T47D (cell line): ENCODE data around the gene CYTH4.

Source experiments
- DNase-seq, 2 experiments: peaks; one replicate each; pipeline versions ENCODE4 v3.0.0 to v3.0.0-alpha.2; 2011 to 2012; ENCODE audit warnings: low read depth in 1 of 2, low spot score in 1 of 2
- JUND ChIP-seq: IDR thresholded peaks from 2 replicates; pipeline ENCODE4 v1.6.1; 2012; ENCODE audit warnings: low read depth
- in situ Hi-C: cut with HindIII; loops from 2 replicates; pipeline ENCODE4 v1.10.0; 2016; ENCODE audit warnings: low sequenced_read_pairs, low pct_unique_long_range_greater_than_20kb

CYTH4 gene

DNA sequence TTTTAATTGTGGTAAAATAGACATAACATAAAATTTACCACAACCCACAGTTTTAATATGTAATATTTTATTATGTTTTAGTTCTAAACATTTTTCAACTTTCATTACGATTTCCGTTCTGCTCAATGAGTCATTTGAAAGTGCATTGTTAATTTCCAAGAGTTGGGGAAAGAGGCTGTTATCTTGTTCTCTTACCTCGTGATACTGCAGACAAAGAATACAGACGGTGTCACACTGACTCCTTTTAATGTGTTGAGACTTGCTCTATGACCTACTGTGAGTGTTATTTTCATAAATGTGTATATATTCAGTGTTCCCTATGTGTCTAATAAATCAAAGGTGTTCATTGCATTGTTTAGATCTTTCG, 27.5 kb upstream of the CYTH4 start:
- no peak for DNase-seq
- in situ Hi-C loops = no loop called here
- no peak for TF ChIP-seq JUND

DNA sequence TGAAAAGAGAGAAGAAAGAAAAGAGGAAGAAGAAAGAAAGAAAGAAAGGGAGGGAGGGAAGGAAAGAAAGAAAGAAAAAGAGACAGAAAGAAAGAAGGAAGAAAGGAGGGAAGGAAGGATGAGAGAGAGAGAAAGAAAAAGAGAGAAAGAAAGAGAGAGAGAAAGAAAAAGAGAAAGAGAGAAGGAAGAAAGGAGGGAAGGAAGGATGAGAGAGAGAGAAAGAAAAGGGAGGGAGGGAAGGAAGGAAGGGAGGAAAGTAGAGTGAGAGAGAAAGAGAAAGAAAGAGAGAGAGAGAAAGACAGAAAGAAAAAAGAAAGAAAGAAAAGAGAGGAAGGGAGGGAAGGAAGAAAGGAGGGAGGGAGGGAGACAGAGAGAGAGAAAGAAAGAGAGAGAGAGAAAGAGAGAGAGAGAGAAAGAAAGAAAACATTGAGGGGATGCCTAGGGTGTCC, 26.7 kb upstream of the CYTH4 start:
- no peak for TF ChIP-seq JUND
- DNase-seq = no peak
- in situ Hi-C loops = no loop called here

DNA sequence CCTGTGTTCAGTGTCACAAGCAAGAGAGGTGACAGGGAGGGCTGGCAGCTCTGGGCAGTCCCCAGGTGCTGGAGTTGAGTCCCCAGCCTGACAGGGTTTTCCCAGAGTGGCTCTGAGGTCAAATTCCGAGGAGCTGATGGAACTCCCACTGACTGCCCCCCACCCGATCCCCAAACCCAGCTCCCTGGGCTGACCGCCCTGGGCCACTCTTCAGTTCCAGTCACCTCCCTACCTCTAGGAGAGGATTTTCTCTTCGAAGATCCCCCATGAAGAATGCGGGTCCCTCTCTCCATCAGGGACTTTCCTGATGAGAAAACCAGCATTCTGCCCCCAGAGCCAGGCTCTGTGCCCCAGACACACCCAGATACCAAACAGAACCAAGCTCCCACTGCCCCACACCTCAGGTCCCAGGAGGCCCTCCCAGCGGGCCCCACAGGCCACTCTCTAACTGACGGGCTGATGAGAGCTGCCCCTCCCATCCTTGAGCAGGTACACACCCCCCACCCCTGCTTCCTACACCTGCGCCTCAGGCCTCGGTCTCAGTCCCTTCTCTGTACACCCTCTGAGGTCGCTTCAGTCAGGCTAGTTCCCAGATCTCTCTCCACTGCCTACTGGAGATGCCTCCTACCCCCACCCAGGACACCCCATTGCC, 26.1 kb upstream of the CYTH4 start:
- no peak for DNase-seq
- in situ Hi-C loops = no loop called here
- no peak for TF ChIP-seq JUND

DNA sequence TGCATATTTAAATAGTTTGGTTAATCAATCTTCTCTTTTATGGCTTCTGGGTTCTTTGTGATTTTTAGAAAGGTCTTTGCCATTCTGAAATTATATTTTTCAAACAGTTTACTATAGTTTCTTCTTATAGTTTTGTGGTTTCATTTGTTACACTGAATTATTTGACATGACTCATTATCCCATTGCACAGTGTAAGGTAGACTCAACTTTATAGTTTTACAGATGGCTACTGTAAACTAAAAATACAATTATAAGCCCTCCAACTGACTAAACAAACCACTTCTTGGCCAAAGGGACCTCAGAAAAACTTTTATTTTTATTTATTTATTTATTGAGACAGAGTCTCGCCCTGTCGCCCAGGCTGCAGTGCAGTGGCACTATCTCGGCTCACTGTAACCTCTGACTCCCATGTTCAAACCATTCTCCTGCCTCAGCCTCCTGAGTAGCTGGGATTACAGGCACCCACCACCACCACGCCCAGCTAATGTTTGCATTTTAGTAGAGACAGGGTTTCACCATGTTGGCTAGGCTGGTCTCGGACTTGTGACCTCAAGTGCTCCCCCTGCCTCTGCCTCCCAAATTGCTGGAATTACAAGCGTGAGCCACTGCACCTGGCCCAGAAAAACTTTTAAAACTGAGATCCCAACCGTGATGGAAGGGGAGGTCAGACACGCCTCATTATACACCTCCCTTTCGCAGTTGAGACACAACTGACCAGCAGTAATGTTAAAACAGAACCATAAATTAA, 24.1 kb upstream of the CYTH4 start:
- no peak for DNase-seq
- in situ Hi-C loops = no loop called here
- no peak for TF ChIP-seq JUND

DNA sequence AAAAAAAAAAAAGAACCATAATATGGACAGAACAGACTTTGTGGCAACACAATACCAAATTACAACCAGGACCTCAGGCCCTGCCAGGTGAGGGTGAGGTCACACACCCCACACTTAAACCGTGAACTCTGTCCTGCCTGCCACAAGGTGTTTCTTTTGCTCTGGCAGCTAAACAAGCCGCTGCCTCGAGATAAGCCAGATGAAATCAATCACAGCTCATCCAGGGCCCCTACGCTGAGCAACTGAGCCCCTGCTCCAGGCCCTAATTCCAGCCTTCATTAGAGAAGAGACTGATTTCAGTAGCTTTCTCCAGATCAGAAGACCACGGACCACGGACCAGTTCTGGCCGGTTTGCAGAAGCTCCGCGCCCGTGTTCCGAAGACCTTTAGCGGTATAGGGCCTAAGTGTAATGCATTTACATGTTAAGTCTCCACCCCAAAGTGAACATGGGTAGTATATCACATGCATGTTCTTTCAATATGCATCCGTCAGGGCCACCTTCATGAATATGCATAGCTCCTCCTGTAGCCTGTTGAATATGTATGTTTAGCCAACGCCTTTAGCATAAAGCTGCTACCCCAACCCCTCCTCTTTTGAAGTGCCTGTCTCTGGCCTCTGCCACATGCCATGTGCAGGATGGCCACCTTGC, 23.4 kb upstream of the CYTH4 start:
- peak in 1 of 2 experiments; percentile 22 for DNase-seq
- in situ Hi-C loops = no loop called here
- TF ChIP-seq JUND = no peak

DNA sequence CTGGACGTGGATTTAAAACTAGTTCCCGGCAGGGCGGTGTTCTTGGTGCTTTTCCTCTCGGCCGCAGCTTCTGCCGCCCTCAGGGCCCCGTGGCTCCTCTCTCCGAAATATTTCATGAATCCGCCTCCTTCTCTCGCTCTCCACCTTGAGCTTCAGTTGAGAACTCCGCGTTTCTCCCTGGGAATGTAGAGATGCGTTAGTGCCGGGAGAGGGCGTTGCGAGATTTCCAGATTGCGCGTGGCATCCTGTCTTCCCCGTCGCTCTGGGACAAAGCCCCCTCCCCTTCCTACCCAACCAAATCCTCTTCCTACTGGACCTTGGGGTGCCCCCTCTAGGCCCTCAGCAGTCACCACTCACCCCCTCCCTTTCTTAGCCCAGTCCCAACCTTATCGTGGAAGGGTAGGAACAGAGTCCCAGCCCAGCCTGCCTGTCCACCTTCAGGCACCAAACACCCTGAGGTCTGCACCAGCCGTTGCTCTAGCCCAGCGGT, 22.7 kb upstream of the CYTH4 start:
- no peak for TF ChIP-seq JUND
- peak in 1 of 2 experiments; percentile 77 for DNase-seq
- in situ Hi-C loops = no loop called here

DNA sequence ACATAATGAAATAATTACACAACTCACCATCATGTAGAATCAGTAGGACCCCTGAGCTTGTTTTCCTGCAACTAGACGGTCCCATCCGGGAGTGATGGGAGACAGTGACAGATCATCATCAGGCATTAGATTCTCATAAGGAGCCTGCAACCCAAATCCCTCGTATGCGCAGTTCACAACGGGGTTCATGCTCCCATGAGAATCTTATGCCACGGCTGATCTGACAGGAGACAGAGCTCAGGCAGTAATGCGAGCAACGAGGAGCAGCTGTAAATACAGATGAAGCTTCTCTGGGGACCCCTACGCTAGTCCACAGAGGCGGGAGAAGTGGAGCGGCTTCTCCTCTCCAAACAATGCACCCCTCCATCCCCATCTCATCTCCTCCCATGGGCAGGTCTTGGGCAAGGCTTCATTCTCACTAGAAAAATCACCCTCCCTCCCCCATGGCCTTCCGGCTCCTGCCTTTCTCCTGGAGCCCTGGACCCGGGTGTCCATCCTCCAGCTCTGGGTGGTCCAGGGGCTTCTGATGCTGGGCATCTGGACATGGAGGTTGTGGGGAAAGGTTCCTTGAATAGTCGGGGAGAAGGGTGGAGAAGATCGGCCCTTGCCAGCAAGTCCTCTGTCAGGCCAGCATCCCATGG, 22.0 kb upstream of the CYTH4 start:
- in situ Hi-C loops = no loop called here
- no peak for DNase-seq
- no peak for TF ChIP-seq JUND

DNA sequence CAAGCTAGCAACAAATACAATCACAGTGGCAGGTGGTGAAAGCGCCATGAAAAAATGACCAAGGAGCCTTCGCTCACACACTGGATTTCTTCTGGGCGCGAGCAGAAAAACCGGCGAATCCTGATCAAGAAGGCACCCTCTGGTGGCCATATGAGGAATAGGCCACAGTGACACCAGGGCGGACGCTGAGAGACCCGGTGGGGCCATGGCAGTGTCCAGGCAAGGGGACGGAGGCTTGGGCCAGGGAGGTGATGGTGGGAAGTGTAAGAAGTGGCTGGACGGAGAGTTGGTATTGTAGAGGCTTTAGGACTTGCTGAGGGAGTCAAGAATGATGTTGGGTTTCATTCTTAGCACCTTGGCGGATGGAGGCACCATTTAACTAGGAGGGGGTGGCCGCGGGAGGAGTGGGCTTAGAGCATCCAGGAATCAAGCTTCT, 21.4 kb upstream of the CYTH4 start:
- peak; percentile 30 to 64 for DNase-seq
- TF ChIP-seq JUND = no peak
- in situ Hi-C loops = no loop called here

DNA sequence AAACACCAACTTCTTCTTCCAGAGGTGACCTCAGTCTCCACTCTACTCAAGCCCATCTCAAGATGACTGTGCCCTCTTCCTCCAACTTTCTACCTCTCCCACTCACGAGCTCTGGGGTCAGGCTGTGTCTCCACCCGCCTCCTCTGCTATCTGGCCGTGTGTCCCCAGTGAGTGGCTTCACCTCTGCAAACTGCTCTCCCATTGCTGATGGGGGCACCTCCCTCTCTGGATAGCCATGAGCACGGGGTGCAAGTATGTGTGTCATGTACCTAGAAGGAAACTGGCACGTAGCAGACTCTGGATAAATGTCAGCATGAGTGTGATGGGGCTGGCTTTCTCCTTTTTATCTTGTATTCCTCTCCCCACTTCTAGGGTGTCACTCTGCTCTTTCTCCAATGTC, 20.0 kb upstream of the CYTH4 start:
- DNase-seq = no peak
- in situ Hi-C loops = no loop called here
- no peak for TF ChIP-seq JUND

DNA sequence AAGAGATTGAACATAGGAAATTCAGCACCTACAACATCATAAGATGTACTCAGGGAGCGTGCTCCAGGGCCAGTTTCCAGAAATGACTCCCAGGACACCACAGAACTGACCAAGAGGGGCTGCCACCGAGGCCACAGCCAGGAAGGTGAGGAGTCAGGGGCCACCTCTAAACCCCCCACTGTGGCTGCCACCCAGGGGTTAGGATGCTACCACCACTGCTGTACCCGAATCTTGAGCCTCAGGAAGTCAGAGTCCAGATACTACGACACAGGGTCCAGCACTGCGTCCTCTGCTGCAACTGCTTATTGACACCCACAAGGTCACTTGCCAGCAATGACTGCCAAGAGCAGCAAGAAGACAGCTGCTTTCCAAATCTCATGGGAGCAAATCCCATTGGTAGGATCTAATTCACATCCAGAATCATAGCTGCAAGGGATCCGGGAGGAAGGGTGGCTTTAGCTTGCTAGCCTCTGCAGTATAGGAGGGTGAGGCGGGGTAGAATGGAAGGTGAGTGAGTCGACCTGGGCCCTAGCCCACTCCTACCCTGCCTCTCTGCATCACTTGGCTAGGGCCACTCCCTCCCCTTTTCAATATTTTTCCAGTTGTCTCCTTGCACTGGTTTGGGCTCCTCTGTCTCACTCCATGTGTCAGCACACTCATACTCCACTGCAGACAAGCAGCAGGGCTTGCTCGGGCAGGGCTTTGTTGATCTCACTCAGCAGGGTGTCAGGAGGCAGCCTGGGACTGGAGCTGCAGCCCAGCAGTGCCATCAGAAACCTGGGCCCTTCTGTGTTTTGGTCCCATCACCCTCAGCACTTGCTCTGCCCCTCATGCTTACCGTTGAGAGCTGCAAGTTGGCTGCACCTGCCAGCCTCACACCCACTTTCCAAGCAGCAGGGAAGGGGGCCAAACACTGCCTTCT, 18.1 kb upstream of the CYTH4 start:
- in situ Hi-C loops = no loop called here
- no peak for DNase-seq
- TF ChIP-seq JUND = no peak

DNA sequence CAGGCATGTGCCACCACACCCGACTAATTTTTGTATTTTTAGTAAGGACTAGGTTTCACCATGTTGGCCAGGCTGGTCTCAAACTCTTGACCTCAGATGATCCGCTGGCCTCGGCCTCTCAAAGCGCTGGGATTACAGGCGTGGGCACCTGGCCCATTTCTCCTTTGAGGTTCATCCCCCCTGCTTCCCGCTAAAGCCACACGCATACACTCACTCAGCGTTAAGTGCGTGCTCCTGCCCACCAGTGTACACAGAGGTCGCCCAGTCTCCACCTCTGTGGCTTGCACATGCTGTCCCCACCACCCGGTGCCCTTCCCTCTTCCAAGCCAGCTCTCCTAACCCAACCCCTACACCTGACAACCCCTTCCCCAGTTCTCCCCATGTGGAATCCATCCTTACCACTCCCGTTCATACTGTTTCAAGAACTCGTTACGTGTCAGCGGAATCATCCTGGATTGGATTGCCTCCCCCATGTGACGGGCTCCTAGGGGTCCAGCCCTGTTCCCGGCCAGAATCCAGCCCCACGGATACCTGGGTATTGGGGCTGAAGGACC, 15.7 kb upstream of the CYTH4 start:
- in situ Hi-C loops = no loop called here
- no peak for DNase-seq
- TF ChIP-seq JUND = no peak
